SK-MEL-5 (cell line): ENCODE measurements around the gene ARMH3. TPM values are rescaled to one million over a fixed set of nuclear protein-coding genes. Genes with fewer than 3 reads are reported as not detected.

Experiments
- DNase-seq: peaks from one replicate; pipeline ENCODE4 v3.0.0-alpha.2; 2016; ENCODE audit warnings: low read depth, low spot score
- in situ Hi-C: cut with HindIII; loops from 2 replicates; pipeline ENCODE4 v1.10.0; 2016; ENCODE audit warnings: low sequenced_read_pairs, high pct_unique_total_duplicates, low pct_unique_long_range_greater_than_20kb
- small RNA-seq, 2 experiments: library from RNA; depleted of rRNA; stranded (forward); fragments of <200 nt; gene quantifications; one replicate each; pipeline ENCODE3, GENCODE V24; 2014
- total RNA-seq: library from RNA; depleted of rRNA; stranded (reverse); fragments of >200 nt; shearing (Covaris generic); gene quantifications from 2 replicates; pipeline ENCODE4 v1.2.3, GENCODE V29; 2014; rRNA removed

The ARMH3 gene
- total RNA-seq, 1 experiment from 2014 or later: 7.5 TPM

DNA sequence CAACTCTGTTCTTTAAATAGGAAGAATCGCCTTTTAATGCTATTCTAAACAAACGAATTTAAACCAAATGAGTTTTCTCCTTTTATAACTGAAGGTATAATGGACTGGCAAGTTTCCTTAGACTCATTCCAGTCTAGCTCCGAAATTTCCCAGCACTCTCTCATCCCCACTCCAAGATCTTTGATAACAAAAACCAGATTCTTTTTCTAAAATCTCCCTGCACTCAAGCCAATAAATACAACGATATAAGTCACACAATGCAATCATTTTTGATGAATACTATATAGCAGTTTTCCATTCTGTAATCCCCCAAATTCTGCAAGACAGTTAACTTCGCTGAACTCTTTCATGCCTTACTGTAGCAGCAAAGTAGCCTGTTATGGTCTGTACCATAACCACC lies 239.6 kb downstream of the ARMH3 start:
- DNase-seq: no peak
- in situ Hi-C loops: no loop called here

DNA sequence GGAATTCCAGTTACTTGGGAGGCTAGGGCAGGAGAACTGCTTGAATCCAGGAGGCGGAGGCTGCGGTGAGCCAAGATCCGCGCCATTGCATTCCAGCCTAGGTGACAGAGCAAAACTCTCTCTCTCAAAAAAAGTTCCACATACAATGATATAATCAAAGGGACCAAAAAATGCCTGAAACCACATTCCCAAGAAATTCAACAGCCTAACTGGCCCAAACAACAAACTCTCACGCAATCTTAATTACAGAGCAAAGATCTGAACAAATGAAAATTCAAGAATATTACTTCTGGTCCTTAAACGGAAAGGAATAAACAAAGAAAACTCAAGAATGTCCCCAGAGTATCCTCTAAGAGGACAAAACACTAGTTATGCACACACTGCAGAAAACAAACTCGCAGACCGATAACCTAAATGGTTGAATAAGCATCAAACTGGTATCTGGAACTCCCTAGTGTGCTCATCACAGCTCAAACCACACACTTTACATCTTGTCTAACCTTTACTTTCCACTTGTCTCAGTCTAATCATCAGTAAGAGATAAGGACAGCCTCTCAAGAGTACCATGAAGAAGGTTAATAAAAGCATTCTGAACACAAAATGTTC lies 241.4 kb downstream of the ARMH3 start:
- no peak for DNase-seq
- in situ Hi-C loops: no loop called here

DNA sequence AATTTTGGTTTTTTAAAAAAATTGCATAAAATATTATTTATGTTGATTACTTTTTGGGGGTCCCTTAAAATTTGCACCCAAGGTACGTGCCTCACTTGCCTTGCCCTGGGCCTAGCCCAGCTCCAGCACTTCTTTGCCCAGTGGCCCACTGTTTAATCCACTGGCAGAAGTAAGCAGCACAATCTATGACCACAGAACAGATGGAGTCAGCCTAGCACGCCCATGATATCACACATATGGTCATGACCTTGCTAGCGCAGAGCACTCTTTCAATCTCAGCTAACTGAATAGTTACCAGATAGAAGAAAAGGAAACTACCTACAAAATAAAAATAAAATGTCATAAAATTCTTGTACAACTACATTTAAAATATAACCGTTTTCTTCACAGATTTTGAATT lies 243.4 kb downstream of the ARMH3 start:
- no peak for DNase-seq
- in situ Hi-C loops: no loop called here

DNA sequence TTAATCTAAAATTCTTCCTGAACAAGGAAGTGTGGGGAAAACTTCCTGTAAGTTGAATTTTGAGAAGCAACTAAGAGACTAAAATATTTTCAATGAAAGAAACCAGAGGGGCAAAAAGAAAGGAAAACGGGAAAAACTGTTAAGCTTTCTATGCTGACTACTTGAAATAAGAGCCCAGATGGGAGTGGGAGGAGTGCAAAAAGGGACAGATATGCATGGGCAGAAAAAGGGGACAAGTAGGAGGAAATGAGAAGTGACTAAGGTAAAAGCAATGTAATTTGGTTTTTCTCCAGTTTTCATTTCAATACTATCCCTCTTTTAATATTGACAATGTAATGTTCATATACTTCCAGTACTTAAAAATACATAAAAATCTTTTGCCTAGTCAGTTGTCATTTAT lies 248.8 kb downstream of the ARMH3 start:
- DNase-seq: no peak
- in situ Hi-C loops: no loop called here

DNA sequence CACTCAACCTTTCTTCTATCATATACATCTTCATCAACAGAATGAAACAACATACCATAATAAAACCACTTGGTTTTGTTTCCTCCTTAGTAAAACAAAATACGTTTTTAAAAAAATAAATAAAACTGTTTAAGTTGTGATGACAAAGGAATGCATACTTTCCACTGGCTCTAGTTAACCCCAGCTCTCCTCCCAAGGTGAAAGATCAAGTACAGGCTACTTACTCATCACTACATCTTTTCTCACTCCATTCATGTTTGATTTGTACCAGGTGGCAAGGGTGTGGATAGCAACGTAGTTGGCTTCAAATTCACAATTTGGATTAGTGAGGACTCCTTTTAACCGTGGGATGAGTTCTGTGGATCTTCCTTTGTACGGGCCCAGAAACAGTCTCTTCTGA lies 252.5 kb downstream of the ARMH3 start:
- in situ Hi-C loops: no loop called here
- no peak for DNase-seq

DNA sequence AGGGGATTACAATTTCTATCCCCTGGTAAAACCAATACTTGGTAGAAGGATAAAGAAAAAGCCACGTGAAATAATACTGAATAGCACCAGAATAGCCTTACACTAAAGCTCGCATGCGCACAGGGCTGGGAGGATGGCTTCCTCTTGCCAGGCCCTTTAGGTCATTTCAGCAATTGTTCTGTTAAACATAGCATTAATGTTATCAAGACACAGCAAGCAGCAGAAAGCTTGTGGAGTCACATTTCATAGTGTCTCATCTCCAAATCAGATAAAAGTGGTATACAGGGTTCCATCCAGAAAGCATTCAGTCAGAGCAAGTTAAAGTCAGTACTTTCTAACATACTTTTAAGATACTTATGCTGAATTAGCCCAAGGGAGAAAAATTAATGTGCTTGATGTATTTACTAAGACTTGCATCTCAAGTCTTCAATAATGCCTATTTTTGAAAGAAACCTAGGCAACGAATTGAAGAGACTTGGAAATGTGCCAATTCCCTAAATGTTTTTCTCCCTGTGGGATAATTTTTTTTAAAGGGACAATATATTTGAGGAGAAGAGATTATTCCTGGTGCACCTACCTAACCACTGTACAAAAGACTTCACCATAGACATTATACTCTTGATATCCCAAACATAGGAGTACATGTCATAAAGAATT lies 258.4 kb downstream of the ARMH3 start:
- DNase-seq: no peak
- in situ Hi-C loops: no loop called here

Small RNA genes lying within 50 kb of the gene (small RNA-seq; reads per million reads assigned to genes)
- 0 reads per million in 2 experiments for gene AL500527.1
- gene AL500527.2: 0 reads per million in 2 experiments
- 0 reads per million in 2 experiments for gene RF00017
- 0 reads per million in 2 experiments for gene RF00019

Other genes starting within 250 kb of the ARMH3 start
- 46.4 and 57.8 TPM in 2 replicates for gene OGA, start 237.7 kb downstream of the ARMH3 start, total RNA-seq
- 1.1 and 1.6 TPM in 2 replicates for gene KCNIP2, start 212.4 kb downstream of the ARMH3 start, total RNA-seq
- 21.6 and 23.2 TPM in 2 replicates for gene HPS6, start 9.2 kb upstream of the ARMH3 start, total RNA-seq
- gene LDB1, start 64.2 kb upstream of the ARMH3 start, total RNA-seq: 27.6 and 31.1 TPM in 2 replicates
- 10.8 and 15.6 TPM in 2 replicates for gene PPRC1, start 76.9 kb upstream of the ARMH3 start, total RNA-seq
- 64.7 and 65.5 TPM in 2 replicates for gene NOLC1, start 96.2 kb upstream of the ARMH3 start, total RNA-seq
- 0.58 and 0.69 TPM in 2 replicates for gene ELOVL3, start 170.1 kb upstream of the ARMH3 start, total RNA-seq
- not detected in 2 replicates for gene PITX3, start 185.3 kb upstream of the ARMH3 start, total RNA-seq
- gene GBF1, start 189.4 kb upstream of the ARMH3 start, total RNA-seq: 14.6 and 17.2 TPM in 2 replicates